Stomach (tissue), 4 donors: Measurements from ENCODE around the gene CPSF6.
"Not testable (repeated sequence)": the region's sequence is repeated elsewhere in the genome, so short reads cannot be mapped to it uniquely, and the experiment has no call there.

ENCODE experiments used
- CTCF ChIP-seq, 7 experiments: fragments of 450-650 bp in 4 of 7; fragments of 200-600 bp in 3 of 7; sonication (generic) in 3 of 7; IDR thresholded peaks; one replicate each; pipeline ENCODE4 v1.5.1; 2016 to 2019; ENCODE audit warnings: antibody characterized with exemption in 7 of 7, control low read depth in 2 of 7, mild to moderate bottlenecking in 1 of 7
- POLR2A ChIP-seq, 4 donors: fragments of 450-650 bp; IDR thresholded peaks; one replicate each; pipeline ENCODE4 v1.6.1; 2016; ENCODE audit warnings: antibody characterized with exemption in 4 of 4, control low read depth in 2 of 4, mild to moderate bottlenecking in 1 of 4, moderate library complexity in 1 of 4
- POLR2AphosphoS5 ChIP-seq, 3 donors: sonication (generic); formaldehyde crosslinking; IDR thresholded peaks; one replicate each; pipeline ENCODE4 v1.6.1; 2016; ENCODE audit warnings: antibody characterized with exemption in 3 of 3

DNA sequence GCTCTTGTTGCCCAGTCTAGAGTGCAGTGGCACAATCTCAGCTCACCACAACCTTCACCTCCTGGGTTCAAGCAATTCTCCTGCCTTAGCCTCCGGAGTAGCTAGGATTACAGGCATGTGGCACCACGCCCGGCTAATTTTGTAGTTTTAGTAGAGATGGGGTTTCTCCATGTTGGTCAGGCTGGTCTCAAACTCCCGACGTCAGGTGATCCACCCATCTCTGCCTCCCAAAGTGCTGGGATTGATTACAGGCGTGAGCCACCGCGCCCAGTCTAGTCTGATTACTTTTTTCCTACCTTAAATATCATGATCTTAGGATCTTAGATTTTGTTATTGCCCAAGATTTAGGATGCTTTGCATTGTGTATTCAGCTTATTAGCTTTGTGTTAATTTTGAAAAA lies 26.3 kb downstream of the CPSF6 start:
- not testable (repeated sequence) for TF ChIP-seq CTCF, POLR2AphosphoS5, POLR2A (IDR thresholded peaks at IDR 0.05)
